Measurements from ENCODE around the gene PRKAG2. TPM values are rescaled to one million over a fixed set of nuclear protein-coding genes. Genes with fewer than 3 reads are reported as not detected.

Gene PRKAG2
- total and polyA plus RNA-seq, 8 donors: 7.4 to 16.7 (median 9.2) TPM

GRCh38 chr7:151628846-151629604 is 247.9 kb downstream of the PRKAG2 start:
- Histone ChIP-seq H3K27ac (no peak overlapping the region), H3K4me3 (no peak overlapping the region), H3K27me3 (no peaks in the 10 kb centered on the region), H3K4me1 (peaks cover 0 to 7% (median 3%) of the 10 kb centered on the region in 3 donors), H3K9me3 (no peaks in the 10 kb centered on the region), H3K36me3 (no peaks in the 10 kb centered on the region)
- no peak for FAIRE-seq
- intact Hi-C loops (cut with DNase I): loop anchor here in 2 of 3 donors (5.0 to 10.0 kb wide), 2 partner anchors 126 to 128 kb away; no protein-coding TSS in a partner anchor
- 89 to 90% methylated on average over 17 of the region's 17 CpGs for WGBS, 2 donors
- TF ChIP-seq, protein P1, sequence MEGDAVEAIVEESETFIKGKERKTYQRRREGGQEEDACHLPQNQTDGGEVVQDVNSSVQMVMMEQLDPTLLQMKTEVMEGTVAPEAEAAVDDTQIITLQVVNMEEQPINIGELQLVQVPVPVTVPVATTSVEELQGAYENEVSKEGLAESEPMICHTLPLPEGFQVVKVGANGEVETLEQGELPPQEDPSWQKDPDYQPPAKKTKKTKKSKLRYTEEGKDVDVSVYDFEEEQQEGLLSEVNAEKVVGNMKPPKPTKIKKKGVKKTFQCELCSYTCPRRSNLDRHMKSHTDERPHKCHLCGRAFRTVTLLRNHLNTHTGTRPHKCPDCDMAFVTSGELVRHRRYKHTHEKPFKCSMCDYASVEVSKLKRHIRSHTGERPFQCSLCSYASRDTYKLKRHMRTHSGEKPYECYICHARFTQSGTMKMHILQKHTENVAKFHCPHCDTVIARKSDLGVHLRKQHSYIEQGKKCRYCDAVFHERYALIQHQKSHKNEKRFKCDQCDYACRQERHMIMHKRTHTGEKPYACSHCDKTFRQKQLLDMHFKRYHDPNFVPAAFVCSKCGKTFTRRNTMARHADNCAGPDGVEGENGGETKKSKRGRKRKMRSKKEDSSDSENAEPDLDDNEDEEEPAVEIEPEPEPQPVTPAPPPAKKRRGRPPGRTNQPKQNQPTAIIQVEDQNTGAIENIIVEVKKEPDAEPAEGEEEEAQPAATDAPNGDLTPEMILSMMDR (IDR thresholded peaks at IDR 0.05): no peak
- ATAC-seq: no peak
- no peak for DNase-seq

DNA sequence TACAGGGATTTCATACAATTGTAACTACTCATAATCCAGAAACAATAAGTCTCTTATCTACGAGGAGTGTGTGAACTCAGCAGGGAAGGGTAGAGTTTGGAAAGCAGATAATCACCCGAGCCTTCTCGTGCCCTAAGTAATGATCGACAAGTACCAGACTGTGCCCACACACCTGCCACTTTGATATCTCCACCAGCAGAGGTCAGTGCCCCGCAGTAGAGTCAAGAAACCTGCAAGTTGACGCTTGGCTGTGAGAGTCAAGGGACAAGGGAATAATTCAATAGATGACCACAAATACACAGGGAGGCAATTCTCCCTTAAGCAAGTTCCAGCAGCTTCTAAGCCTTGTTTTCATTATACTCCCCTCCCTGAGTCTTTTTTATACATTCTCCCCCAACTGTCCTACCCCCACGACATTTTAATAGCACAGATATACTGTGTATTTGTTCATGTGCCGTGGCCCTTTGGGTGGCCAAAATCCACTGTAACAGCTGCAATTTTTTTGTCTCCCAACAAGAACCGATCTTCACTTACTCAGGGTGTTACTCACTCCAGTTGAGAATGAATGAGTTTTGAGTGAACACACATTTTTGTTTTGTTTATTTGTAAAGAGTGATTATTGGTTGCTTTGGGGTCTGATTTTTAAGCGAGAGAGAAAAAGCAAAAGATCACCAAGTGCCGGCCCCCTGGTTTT is 250.3 kb downstream of the PRKAG2 start:
- intact Hi-C loops (cut with DNase I): loop anchor here in 2 of 3 donors (5.0 to 10.0 kb wide), 2 partner anchors 128 to 131 kb away; no protein-coding TSS in a partner anchor
- Histone ChIP-seq H3K4me3 (no peak overlapping the region), H3K27ac (no peak overlapping the region), H3K27me3 (no peaks in the 10 kb centered on the region), H3K4me1 (peaks cover 0 to 7% (median 3%) of the 10 kb centered on the region in 3 donors), H3K9me3 (no peaks in the 10 kb centered on the region), H3K36me3 (no peaks in the 10 kb centered on the region)
- DNase-seq (peak in 4 of 6 donors; percentile 46 to 72 (median 50)), FAIRE-seq (no peak), ATAC-seq (peak; percentile 81 to 96 (median 94))
- TF ChIP-seq, protein P1 (IDR thresholded peaks at IDR 0.05): peak in 3 of 4 donors; percentile 32 to 51 (median 46)
- 33 to 37% methylated on average over 11 of the region's 11 CpGs for whole genome bisulfite sequencing, 2 donors

GRCh38 chr7:151625606-151626005 is 251.3 kb downstream of the PRKAG2 start:
- Histone ChIP-seq H3K27me3 (no peaks in the 10 kb centered on the region), H3K4me3 (no peak overlapping the region), H3K9me3 (no peaks in the 10 kb centered on the region), H3K27ac (no peak overlapping the region), H3K36me3 (no peaks in the 10 kb centered on the region), H3K4me1 (peaks cover 0 to 3% (median 3%) of the 10 kb centered on the region in 3 donors)
- intact Hi-C loops (cut with DNase I): loop anchor here in 2 of 3 donors (5.0 to 10.0 kb wide), 2 partner anchors 129 to 132 kb away; no protein-coding TSS in a partner anchor
- DNase-seq (no peak), ATAC-seq (peak in 1 of 4 donors; percentile 20), FAIRE-seq (no peak)
- 79 to 88% methylated on average over 9 of the region's 9 CpGs for WGBS, 2 donors
- TF ChIP-seq, protein P1 (IDR thresholded peaks at IDR 0.05): no peak

DNA sequence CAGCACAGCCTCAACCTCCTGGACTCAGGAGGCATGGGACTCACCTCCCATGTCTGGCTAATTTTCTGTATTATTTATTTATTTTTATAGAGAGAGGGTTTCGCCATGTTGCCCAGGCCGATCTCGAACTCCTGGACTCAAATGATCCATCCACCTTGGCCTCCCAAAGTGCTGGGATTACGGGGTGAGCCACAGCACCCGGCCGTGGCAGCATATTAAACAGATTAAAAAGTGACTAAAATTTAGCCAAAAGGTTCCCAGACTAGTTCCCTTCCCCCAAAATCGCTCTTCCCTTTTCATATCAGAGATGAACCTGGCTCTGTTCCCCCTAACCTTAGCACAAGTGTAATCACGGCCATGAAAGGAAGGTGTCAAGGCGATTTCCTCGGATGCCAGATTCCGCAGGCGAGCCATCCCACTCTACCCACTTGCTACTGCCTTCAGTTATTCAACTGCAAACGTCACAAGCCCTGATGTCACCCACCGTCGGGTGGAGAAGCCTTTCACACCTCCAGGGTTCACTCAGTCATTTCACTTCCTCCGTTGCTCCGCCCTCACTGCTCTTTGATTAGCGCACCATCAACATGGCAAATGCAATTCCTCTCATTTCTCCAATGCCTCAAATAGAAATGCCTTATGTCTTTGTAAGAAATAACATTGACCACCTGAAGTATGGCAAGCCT is 252.5 kb downstream of the PRKAG2 start:
- 88 to 91% methylated on average over 18 of the region's 18 CpGs for WGBS, 2 donors
- ATAC-seq (no peak), FAIRE-seq (no peak), DNase-seq (no peak)
- Histone ChIP-seq H3K4me3 (no peak overlapping the region), H3K9me3 (no peaks in the 10 kb centered on the region), H3K36me3 (no peaks in the 10 kb centered on the region), H3K27me3 (no peaks in the 10 kb centered on the region), H3K4me1 (peaks cover 0 to 3% (median 0%) of the 10 kb centered on the region in 3 donors), H3K27ac (no peak overlapping the region)
- TF ChIP-seq, protein P1 (IDR thresholded peaks at IDR 0.05): no peak
- intact Hi-C loops (cut with DNase I): loop anchor here in 1 of 3 donors (10.0 kb wide), 1 partner anchor 130 kb away; no protein-coding TSS in a partner anchor
